ENCODE measurements around the gene ALG6. TPM values are rescaled to one million over a fixed set of nuclear protein-coding genes. Genes with fewer than 3 reads are reported as not detected.

Gene ALG6
- total RNA-seq, 2 experiments from 2014 or later: 10.6 to 11.2 TPM

- Histone ChIP-seq H3K36me3 (ENCODE audit: insufficient read depth, low read length) (no peaks in the 10 kb centered on the region), H3K4me1 (ENCODE audit: insufficient read depth, low read length) (peaks cover 38% of the 10 kb centered on the region), H3K9me3 (ENCODE audit: control insufficient read depth in 1 of 2, insufficient read depth in 1 of 2, low read length in 2 of 2) (peaks cover 24 to 45% of the 10 kb centered on the region in 2 experiments), H3K4me3 (ENCODE audit: low read length) (no peak overlapping the region), H3K27me3 (ENCODE audit: control insufficient read depth in 1 of 2, insufficient read depth in 2 of 2, low read length in 2 of 2) (peaks cover 68 to 92% of the 10 kb centered on the region in 2 experiments), H3K27ac (ENCODE audit: low read depth in 1 of 2, low read length in 2 of 2) (no peak overlapping the region)
- Mint-ChIP-seq H3K4me1 (ENCODE audit: low read depth) (peaks cover 31% of the 10 kb centered on the region), H3K9me3 (peaks cover 3% of the 10 kb centered on the region), H3K36me3 (ENCODE audit: low read depth) (peaks cover 5% of the 10 kb centered on the region), H3K27me3 (peaks cover 88% of the 10 kb centered on the region), H3K4me3 (peak overlapping the region; percentile 23), H3K27ac (no peak overlapping the region)
- no peak for TF ChIP-seq CTCF (IDR thresholded peaks at IDR 0.05)
- intact Hi-C loops (cut with DNase I, micrococcal nuclease): loop anchor here in 1 of 2 experiments (5.0 kb wide), 1 partner anchor 194 kb away; the partner anchor contains the start of genes EFCAB7 and ITGB3BP
- ChIA-PET POLR2A (no interaction called here), CTCF (interaction anchor here (0.6 kb wide), 1 partner anchor 28 kb away, joined by 4 read pairs; no protein-coding TSS in a partner anchor)
- DNase-seq (no peak), ATAC-seq (ENCODE audit: poor library complexity) (no peak)
Measured at GRCh38 chr1:63328122-63328521, 39.3 kb upstream of the ALG6 start.

GRCh38 chr1:63328781-63329180 lies 38.6 kb upstream of the ALG6 start:
- intact Hi-C loops (cut with DNase I, micrococcal nuclease): loop anchor here in 1 of 2 experiments (5.0 kb wide), 1 partner anchor 194 kb away; the partner anchor contains the start of genes EFCAB7 and ITGB3BP
- H3K4me3 Mint-ChIP-seq: no peak overlapping the region
- H3K27me3 Mint-ChIP-seq: peaks cover 89% of the 10 kb centered on the region
- peaks cover 33% of the 10 kb centered on the region for H3K4me1 ChIP-seq (ENCODE audit: insufficient read depth, low read length)
- ChIA-PET POLR2A (no interaction called here), CTCF (no interaction called here)
- no peak for ATAC-seq (ENCODE audit: poor library complexity)
- no peak overlapping the region for H3K27ac ChIP-seq (ENCODE audit: low read depth in 1 of 2, low read length in 2 of 2)
- peak in 1 of 14 experiments; percentile 9 for DNase-seq
- peaks cover 5% of the 10 kb centered on the region for H3K36me3 Mint-ChIP-seq (ENCODE audit: low read depth)
- no peak for TF ChIP-seq CTCF (IDR thresholded peaks at IDR 0.05)
- H3K9me3 ChIP-seq (ENCODE audit: control insufficient read depth in 1 of 2, insufficient read depth in 1 of 2, low read length in 2 of 2): peaks cover 24 to 45% of the 10 kb centered on the region in 2 experiments
- H3K36me3 ChIP-seq (ENCODE audit: insufficient read depth, low read length): no peaks in the 10 kb centered on the region
- H3K4me1 Mint-ChIP-seq (ENCODE audit: low read depth): peaks cover 31% of the 10 kb centered on the region
- H3K9me3 Mint-ChIP-seq: peaks cover 3% of the 10 kb centered on the region
- no peak overlapping the region for H3K27ac Mint-ChIP-seq
- H3K27me3 ChIP-seq (ENCODE audit: control insufficient read depth in 1 of 2, insufficient read depth in 2 of 2, low read length in 2 of 2): peaks cover 70 to 96% of the 10 kb centered on the region in 2 experiments
- no peak overlapping the region for H3K4me3 ChIP-seq (ENCODE audit: low read length)

- H3K9me3 Mint-ChIP-seq: peaks cover 3% of the 10 kb centered on the region
- no peak overlapping the region for H3K27ac Mint-ChIP-seq
- peaks cover 26% of the 10 kb centered on the region for H3K4me1 Mint-ChIP-seq (ENCODE audit: low read depth)
- Histone ChIP-seq H3K9me3 (ENCODE audit: control insufficient read depth in 1 of 2, insufficient read depth in 1 of 2, low read length in 2 of 2) (peaks cover 24 to 38% of the 10 kb centered on the region in 2 experiments), H3K36me3 (ENCODE audit: insufficient read depth, low read length) (no peaks in the 10 kb centered on the region), H3K4me1 (ENCODE audit: insufficient read depth, low read length) (peaks cover 27% of the 10 kb centered on the region), H3K27ac (ENCODE audit: low read depth in 1 of 2, low read length in 2 of 2) (no peak overlapping the region), H3K4me3 (ENCODE audit: low read length) (no peak overlapping the region), H3K27me3 (ENCODE audit: control insufficient read depth in 1 of 2, insufficient read depth in 2 of 2, low read length in 2 of 2) (peaks cover 66 to 92% of the 10 kb centered on the region in 2 experiments)
- peaks cover 92% of the 10 kb centered on the region for H3K27me3 Mint-ChIP-seq
- POLR2A ChIA-PET: no interaction called here
- H3K4me3 Mint-ChIP-seq: no peak overlapping the region
- intact Hi-C loops (cut with DNase I, micrococcal nuclease): loop anchor here in 1 of 2 experiments (5.0 kb wide), 1 partner anchor 193 kb away; the partner anchor contains the start of genes EFCAB7 and ITGB3BP
- ATAC-seq (ENCODE audit: poor library complexity) (no peak), DNase-seq (peak in 2 of 14 experiments; percentile 33 to 34)
- CTCF ChIA-PET: no interaction called here
- H3K36me3 Mint-ChIP-seq (ENCODE audit: low read depth): peaks cover 5% of the 10 kb centered on the region
- no peak for TF ChIP-seq CTCF (IDR thresholded peaks at IDR 0.05)
Measured at GRCh38 chr1:63329621-63330330, 37.7 kb upstream of the ALG6 start.

Measured in CD4-positive, alpha-beta T cell (primary cell).